ENCODE results near the gene PLA2G4B. TPM values are rescaled to one million over a fixed set of nuclear protein-coding genes. Genes with fewer than 3 reads are reported as not detected.
A peak's percentile ranks its signal among the peaks of the same experiment; 100 is the strongest.

Gene PLA2G4B
- total RNA-seq, 2 experiments from 2014 or later, result 2.1 to 2.2 TPM

- no peak for DNase-seq
- no peaks in the 10 kb centered on the region for H3K9me3 Mint-ChIP-seq
- H3K4me3 Mint-ChIP-seq, result no peak overlapping the region
- H3K27ac Mint-ChIP-seq, result no peak overlapping the region
- H3K4me1 Mint-ChIP-seq, result peaks cover 7% of the 10 kb centered on the region
- no peaks in the 10 kb centered on the region for H3K36me3 Mint-ChIP-seq
- H3K27me3 Mint-ChIP-seq, result no peaks in the 10 kb centered on the region
Observed at GRCh38 chr15:41887161-41887560, 48.5 kb downstream of the PLA2G4B start.

- DNase-seq, result no peak
- no peaks in the 10 kb centered on the region for H3K27me3 Mint-ChIP-seq
- no peaks in the 10 kb centered on the region for H3K9me3 Mint-ChIP-seq
- peaks cover 7% of the 10 kb centered on the region for H3K4me1 Mint-ChIP-seq
- no peaks in the 10 kb centered on the region for H3K36me3 Mint-ChIP-seq
- no peak overlapping the region for H3K4me3 Mint-ChIP-seq
- no peak overlapping the region for H3K27ac Mint-ChIP-seq
Observed at GRCh38 chr15:41887893-41888292, 49.2 kb downstream of the PLA2G4B start.

- Mint-ChIP-seq H3K4me3 (no peak overlapping the region), H3K4me1 (peaks cover 7% of the 10 kb centered on the region), H3K36me3 (no peaks in the 10 kb centered on the region), H3K27me3 (no peaks in the 10 kb centered on the region), H3K9me3 (no peaks in the 10 kb centered on the region), H3K27ac (no peak overlapping the region)
- DNase-seq, result no peak
Observed at GRCh38 chr15:41888662-41889253, 50.1 kb downstream of the PLA2G4B start.

GRCh38 chr15:41890050-41890690 lies 51.5 kb downstream of the PLA2G4B start:
- H3K27ac Mint-ChIP-seq, result no peak overlapping the region
- no peaks in the 10 kb centered on the region for H3K27me3 Mint-ChIP-seq
- DNase-seq, result no peak
- no peaks in the 10 kb centered on the region for H3K36me3 Mint-ChIP-seq
- H3K4me1 Mint-ChIP-seq, result peaks cover 16% of the 10 kb centered on the region
- no peak overlapping the region for H3K4me3 Mint-ChIP-seq
- no peaks in the 10 kb centered on the region for H3K9me3 Mint-ChIP-seq

GRCh38 chr15:41891226-41891625 lies 52.6 kb downstream of the PLA2G4B start:
- no peaks in the 10 kb centered on the region for H3K27me3 Mint-ChIP-seq
- no peak overlapping the region for H3K27ac Mint-ChIP-seq
- H3K4me3 Mint-ChIP-seq, result no peak overlapping the region
- H3K9me3 Mint-ChIP-seq, result no peaks in the 10 kb centered on the region
- DNase-seq, result no peak
- H3K36me3 Mint-ChIP-seq, result no peaks in the 10 kb centered on the region
- H3K4me1 Mint-ChIP-seq, result peaks cover 18% of the 10 kb centered on the region

- H3K4me1 Mint-ChIP-seq, result peaks cover 18% of the 10 kb centered on the region
- H3K9me3 Mint-ChIP-seq, result no peaks in the 10 kb centered on the region
- H3K27me3 Mint-ChIP-seq, result no peaks in the 10 kb centered on the region
- H3K36me3 Mint-ChIP-seq, result no peaks in the 10 kb centered on the region
- no peak overlapping the region for H3K27ac Mint-ChIP-seq
- no peak for DNase-seq
- H3K4me3 Mint-ChIP-seq, result no peak overlapping the region
Observed at GRCh38 chr15:41891946-41892345, 53.3 kb downstream of the PLA2G4B start.

GRCh38 chr15:41892621-41893421 lies 54.2 kb downstream of the PLA2G4B start:
- Mint-ChIP-seq H3K4me3 (peak overlapping the region; percentile 56), H3K27ac (peak overlapping the region; percentile 68), H3K9me3 (no peaks in the 10 kb centered on the region), H3K4me1 (peaks cover 18% of the 10 kb centered on the region), H3K27me3 (no peaks in the 10 kb centered on the region), H3K36me3 (no peaks in the 10 kb centered on the region)
- DNase-seq, result peak; percentile 21

- peak within 1 kb of the TSS; percentile 68 for H3K27ac Mint-ChIP-seq
- H3K27me3 Mint-ChIP-seq, result no peaks in the 10 kb centered on the region
- H3K4me3 Mint-ChIP-seq, result peak within 1 kb of the TSS; percentile 56
Observed at GRCh38 chr15:41893422-41894250, 55.0 kb downstream of the PLA2G4B start, which contains the start of gene SPTBN5. TSS of gene SPTBN5 (minus strand) at chr15:41894053. CDS start at chr15:41893497, 556 bp downstream.

GRCh38 chr15:41894251-41894790 lies 55.7 kb downstream of the PLA2G4B start:
- Mint-ChIP-seq H3K4me3 (peak overlapping the region; percentile 22), H3K27me3 (no peaks in the 10 kb centered on the region), H3K9me3 (no peaks in the 10 kb centered on the region), H3K4me1 (peaks cover 13% of the 10 kb centered on the region), H3K27ac (peak overlapping the region; percentile 64), H3K36me3 (peaks cover 3% of the 10 kb centered on the region)
- no peak for DNase-seq

More at GRCh38 chr15:41893422-41894250, 55.0 kb downstream of the PLA2G4B start, which contains the start of gene SPTBN5:
- no peaks in the 10 kb centered on the region for H3K9me3 Mint-ChIP-seq
- H3K4me1 Mint-ChIP-seq, result peaks cover 15% of the 10 kb centered on the region
- no peaks in the 10 kb centered on the region for H3K36me3 Mint-ChIP-seq
- no peak for DNase-seq

- no peaks in the 10 kb centered on the region for H3K9me3 Mint-ChIP-seq
- DNase-seq, result peak; percentile 79
- H3K4me3 Mint-ChIP-seq, result peak overlapping the region; percentile 22
- peaks cover 13% of the 10 kb centered on the region for H3K4me1 Mint-ChIP-seq
- H3K27me3 Mint-ChIP-seq, result no peaks in the 10 kb centered on the region
- H3K36me3 Mint-ChIP-seq, result peaks cover 3% of the 10 kb centered on the region
- peak overlapping the region; percentile 64 for H3K27ac Mint-ChIP-seq
Observed at GRCh38 chr15:41894791-41895463, 56.3 kb downstream of the PLA2G4B start.

- Mint-ChIP-seq H3K27ac (peak overlapping the region; percentile 64), H3K36me3 (peaks cover 3% of the 10 kb centered on the region), H3K9me3 (no peaks in the 10 kb centered on the region), H3K4me3 (no peak overlapping the region), H3K27me3 (no peaks in the 10 kb centered on the region), H3K4me1 (peaks cover 13% of the 10 kb centered on the region)
- no peak for DNase-seq
Observed at GRCh38 chr15:41895491-41895890, 56.8 kb downstream of the PLA2G4B start.

GRCh38 chr15:41895957-41896356 lies 57.3 kb downstream of the PLA2G4B start:
- H3K36me3 Mint-ChIP-seq, result peaks cover 3% of the 10 kb centered on the region
- peaks cover 13% of the 10 kb centered on the region for H3K4me1 Mint-ChIP-seq
- no peaks in the 10 kb centered on the region for H3K9me3 Mint-ChIP-seq
- DNase-seq, result no peak
- no peaks in the 10 kb centered on the region for H3K27me3 Mint-ChIP-seq
- peak overlapping the region; percentile 19 for H3K27ac Mint-ChIP-seq
- H3K4me3 Mint-ChIP-seq, result no peak overlapping the region

GRCh38 chr15:41896566-41896965 lies 57.9 kb downstream of the PLA2G4B start:
- Mint-ChIP-seq H3K36me3 (peaks cover 3% of the 10 kb centered on the region), H3K4me1 (peaks cover 13% of the 10 kb centered on the region), H3K9me3 (no peaks in the 10 kb centered on the region), H3K4me3 (no peak overlapping the region), H3K27me3 (no peaks in the 10 kb centered on the region), H3K27ac (no peak overlapping the region)
- no peak for DNase-seq

GRCh38 chr15:41897363-41897799 lies 58.7 kb downstream of the PLA2G4B start:
- no peaks in the 10 kb centered on the region for H3K9me3 Mint-ChIP-seq
- H3K4me3 Mint-ChIP-seq, result no peak overlapping the region
- H3K4me1 Mint-ChIP-seq, result peaks cover 13% of the 10 kb centered on the region
- peaks cover 3% of the 10 kb centered on the region for H3K36me3 Mint-ChIP-seq
- DNase-seq, result no peak
- H3K27ac Mint-ChIP-seq, result no peak overlapping the region
- no peaks in the 10 kb centered on the region for H3K27me3 Mint-ChIP-seq

Measured in activated naive CD8-positive, alpha-beta T cell treated with anti-CD3 and anti-CD28 coated beads for 36 hours (primary cell).